Keratinocyte (primary cell): ENCODE measurements around the gene TRIM39. TPM values are rescaled to one million over a fixed set of nuclear protein-coding genes. Genes with fewer than 3 reads are reported as not detected.
A peak's percentile ranks its signal among the peaks of the same experiment; 100 is the strongest.
"Not testable (repeated sequence)": the region's sequence is repeated elsewhere in the genome, so short reads cannot be mapped to it uniquely, and the experiment has no call there.

ENCODE experiments used
- DNase-seq: peaks from one replicate; pipeline ENCODE4 v3.0.0-alpha.2; 2011; ENCODE audit warnings: low read depth, missing footprints, low spot score
- FAIRE-seq: peaks from 2 replicates; lab custom pipeline; 2011; peaks lifted over from hg19 to GRCh38; lab: Jason Lieb, UNC
- H2AFZ ChIP-seq: 2 replicates; pipeline ENCODE4 v1.6.0; 2012; ENCODE audit warnings: low read length, control low read depth, inconsistent platforms; ENCODE audit not compliant: control insufficient read depth
- H3K27ac ChIP-seq: 2 replicates; pipeline ENCODE4 v1.5.1; 2011; ENCODE audit warnings: low read length; ENCODE audit not compliant: control insufficient read depth, insufficient read depth
- H3K27me3 ChIP-seq: 3 replicates; pipeline ENCODE4 v1.6.0; 2011; ENCODE audit warnings: low read length; ENCODE audit not compliant: control insufficient read depth, insufficient read depth; ENCODE audit errors: extremely low read depth
- H3K36me3 ChIP-seq, 2 experiments: 2 replicates in 1 of 2; 3 replicates in 1 of 2; pipeline ENCODE4 v1.5.1; 2011; ENCODE audit warnings: low read length in 2 of 2, mild to moderate bottlenecking in 1 of 2; ENCODE audit not compliant: control insufficient read depth in 2 of 2, insufficient read depth in 2 of 2; ENCODE audit errors: extremely low read depth in 1 of 2
- H3K4me1 ChIP-seq: 3 replicates; pipeline ENCODE4 v1.5.1; 2011; ENCODE audit warnings: low read length; ENCODE audit not compliant: control insufficient read depth, insufficient read depth; ENCODE audit errors: extremely low read depth
- H3K4me2 ChIP-seq: 3 replicates; pipeline ENCODE4 v1.6.0; 2011; ENCODE audit warnings: low read depth, low read length; ENCODE audit not compliant: control insufficient read depth, insufficient read depth; ENCODE audit errors: extremely low read depth
- H3K4me3 ChIP-seq, 3 experiments: fragments of 200-600 bp in 1 of 3; sonication (generic) in 1 of 3; 2 replicates in 2 of 3; 3 replicates in 1 of 3; pipeline ENCODE4 v1.5.1; 2011 to 2016; ENCODE audit warnings: low read length in 3 of 3, mild to moderate bottlenecking in 3 of 3, control low read depth in 2 of 3, inconsistent platforms in 1 of 3, low read depth in 1 of 3, mixed read lengths in 1 of 3, mixed run types in 1 of 3, moderate library complexity in 1 of 3; ENCODE audit not compliant: control insufficient read depth in 2 of 3, insufficient read depth in 2 of 3; ENCODE audit errors: extremely low read depth in 1 of 3
- H3K79me2 ChIP-seq: 2 replicates; pipeline ENCODE4 v1.6.0; 2012; ENCODE audit warnings: low read length; ENCODE audit not compliant: control insufficient read depth, insufficient read depth
- H3K9ac ChIP-seq: 3 replicates; pipeline ENCODE4 v1.6.0; 2011; ENCODE audit warnings: low read length; ENCODE audit not compliant: control insufficient read depth, insufficient read depth; ENCODE audit errors: extremely low read depth
- H3K9me1 ChIP-seq: 3 replicates; pipeline ENCODE4 v1.6.0; 2011; ENCODE audit warnings: low read length; ENCODE audit not compliant: control insufficient read depth, insufficient read depth; ENCODE audit errors: extremely low read depth
- H3K9me3 ChIP-seq: 2 replicates; pipeline ENCODE4 v1.5.1; 2012; ENCODE audit warnings: low read depth, low read length; ENCODE audit not compliant: control insufficient read depth
- H4K20me1 ChIP-seq: 3 replicates; pipeline ENCODE4 v1.6.0; 2011; ENCODE audit warnings: low read length; ENCODE audit not compliant: control insufficient read depth, insufficient read depth; ENCODE audit errors: extremely low read depth
- EZH2 ChIP-seq: IDR thresholded peaks from one replicate; pipeline ENCODE4 v1.6.1; 2012; ENCODE audit warnings: inconsistent platforms, mild to moderate bottlenecking, low read length, moderate library complexity
- dilution Hi-C: fragments of 300-500 bp; cut with MboI; formaldehyde crosslinking; loops from one replicate; pipeline ENCODE4 v1.7.0; 2020; ENCODE audit warnings: low sequenced_read_pairs; ENCODE audit not compliant: extremely low pct_ligation_motif_present
- polyA plus RNA-seq, 5 experiments: library from polyadenylated mRNA; depleted of rRNA in 3 of 5; stranded (reverse) in 3 of 5; stranded (forward) in 1 of 5; unstranded in 1 of 5; fragments of >200 nt; gene quantifications; 1 replicate in 1 of 5; 2 replicates in 3 of 5; 3 replicates in 1 of 5; pipeline versions ENCODE4 v1.2.1 to v1.2.3, GENCODE V29; 2011 to 2012; ENCODE audit warnings: missing spikeins in 2 of 5, low read depth in 1 of 5, low replicate concordance in 1 of 5
- TF ChIP-seq, protein P1 (sequence below), 3 experiments: IDR thresholded peaks in 1 of 3; conservative IDR thresholded peaks in 1 of 3; optimal IDR thresholded peaks in 1 of 3; 2 replicates in 2 of 3; 3 replicates in 1 of 3; pipeline versions ENCODE3 to v1.5.1; 2011; ENCODE audit warnings: low read length in 3 of 3, mild to moderate bottlenecking in 3 of 3, moderate library complexity in 2 of 3, control low read depth in 1 of 3, inconsistent platforms in 1 of 3; ENCODE audit not compliant: insufficient read depth in 2 of 3; ENCODE audit errors: extremely low read depth in 1 of 3

Gene TRIM39
- polyA plus RNA-seq, 1 donor (not counting 4 experiments of a cell fraction or from before 2014, with no cell fraction given) = 7.9 TPM

DNA sequence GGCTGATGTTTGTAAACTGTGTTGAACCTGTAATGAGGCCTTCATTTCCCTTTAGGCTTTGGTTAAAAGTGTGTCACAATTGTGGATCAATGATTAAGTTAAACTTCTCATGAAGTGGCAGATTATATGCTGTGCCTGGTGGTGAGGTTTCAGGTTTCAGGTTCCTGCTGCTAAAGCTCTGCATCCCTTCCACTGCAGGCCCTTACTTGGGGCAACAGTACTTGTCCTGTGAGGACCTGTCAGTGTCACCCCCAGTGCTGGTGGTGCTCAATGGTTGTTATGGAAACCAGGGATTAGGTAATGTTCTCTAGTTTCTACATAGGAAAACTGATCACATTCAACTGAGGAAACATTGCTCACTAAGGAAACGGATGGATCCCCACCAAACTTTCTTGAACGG lies 36.7 kb downstream of the TRIM39 start:
- no peak overlapping the region for H3K9ac ChIP-seq
- H3K27ac ChIP-seq = no peak overlapping the region
- no peak overlapping the region for H2AFZ ChIP-seq
- no peaks in the 10 kb centered on the region for H3K9me3 ChIP-seq
- no peak overlapping the region for H3K4me3 ChIP-seq
- DNase-seq (no peak), FAIRE-seq (no peak)
- H3K27me3 ChIP-seq = peaks cover 45% of the 10 kb centered on the region
- dilution Hi-C loops = no loop called here
- H4K20me1 ChIP-seq = no peaks in the 10 kb centered on the region
- H3K79me2 ChIP-seq = no peaks in the 10 kb centered on the region
- no peak overlapping the region for H3K4me2 ChIP-seq
- H3K9me1 ChIP-seq = no peaks in the 10 kb centered on the region
- H3K36me3 ChIP-seq = no peaks in the 10 kb centered on the region
- no peaks in the 10 kb centered on the region for H3K4me1 ChIP-seq
- TF ChIP-seq EZH2 = no peak
- TF ChIP-seq, protein P1, sequence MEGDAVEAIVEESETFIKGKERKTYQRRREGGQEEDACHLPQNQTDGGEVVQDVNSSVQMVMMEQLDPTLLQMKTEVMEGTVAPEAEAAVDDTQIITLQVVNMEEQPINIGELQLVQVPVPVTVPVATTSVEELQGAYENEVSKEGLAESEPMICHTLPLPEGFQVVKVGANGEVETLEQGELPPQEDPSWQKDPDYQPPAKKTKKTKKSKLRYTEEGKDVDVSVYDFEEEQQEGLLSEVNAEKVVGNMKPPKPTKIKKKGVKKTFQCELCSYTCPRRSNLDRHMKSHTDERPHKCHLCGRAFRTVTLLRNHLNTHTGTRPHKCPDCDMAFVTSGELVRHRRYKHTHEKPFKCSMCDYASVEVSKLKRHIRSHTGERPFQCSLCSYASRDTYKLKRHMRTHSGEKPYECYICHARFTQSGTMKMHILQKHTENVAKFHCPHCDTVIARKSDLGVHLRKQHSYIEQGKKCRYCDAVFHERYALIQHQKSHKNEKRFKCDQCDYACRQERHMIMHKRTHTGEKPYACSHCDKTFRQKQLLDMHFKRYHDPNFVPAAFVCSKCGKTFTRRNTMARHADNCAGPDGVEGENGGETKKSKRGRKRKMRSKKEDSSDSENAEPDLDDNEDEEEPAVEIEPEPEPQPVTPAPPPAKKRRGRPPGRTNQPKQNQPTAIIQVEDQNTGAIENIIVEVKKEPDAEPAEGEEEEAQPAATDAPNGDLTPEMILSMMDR (optimal IDR thresholded peaks at IDR 0.05 in 1 of 3, IDR thresholded peaks at IDR 0.05 in 1 of 3, conservative IDR thresholded peaks at IDR 0.05 in 1 of 3; ENCODE audit: extremely low read depth in 1 of 3, insufficient read depth in 2 of 3, low read length in 3 of 3) = no peak

DNA sequence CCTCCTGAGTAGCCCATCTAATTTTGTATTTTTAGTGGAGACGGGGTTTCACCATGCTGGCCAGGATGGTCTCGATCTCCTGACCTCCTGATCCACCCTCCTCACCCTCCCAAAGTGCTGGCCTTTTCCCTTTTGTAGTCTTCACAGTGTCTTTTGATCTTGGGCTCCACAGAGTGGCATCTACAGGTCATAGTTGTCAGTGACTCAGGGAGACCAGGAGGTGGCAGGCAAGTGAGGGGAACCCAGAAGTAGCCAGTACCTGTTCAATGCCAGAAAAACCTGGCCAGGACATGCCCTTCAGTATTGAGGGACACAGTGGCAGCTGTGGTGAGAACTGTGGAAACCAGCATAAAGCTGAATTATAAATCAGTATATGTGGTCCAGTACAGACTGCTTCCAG lies 37.9 kb downstream of the TRIM39 start:
- H3K27me3 ChIP-seq = peaks cover 36% of the 10 kb centered on the region
- H3K4me1 ChIP-seq = no peaks in the 10 kb centered on the region
- no peak overlapping the region for H3K9ac ChIP-seq
- no peak overlapping the region for H3K4me2 ChIP-seq
- DNase-seq (no peak), FAIRE-seq (no peak)
- no peak overlapping the region for H2AFZ ChIP-seq
- no peak for TF ChIP-seq EZH2
- TF ChIP-seq, protein P1 (optimal IDR thresholded peaks at IDR 0.05 in 1 of 3, IDR thresholded peaks at IDR 0.05 in 1 of 3, conservative IDR thresholded peaks at IDR 0.05 in 1 of 3; ENCODE audit: extremely low read depth in 1 of 3, insufficient read depth in 2 of 3, low read length in 3 of 3) = peak in 2 of 3 experiments; percentile 28 to 36
- H3K9me1 ChIP-seq = no peaks in the 10 kb centered on the region
- H3K36me3 ChIP-seq = no peaks in the 10 kb centered on the region
- H3K9me3 ChIP-seq = no peaks in the 10 kb centered on the region
- no peak overlapping the region for H3K27ac ChIP-seq
- no peaks in the 10 kb centered on the region for H3K79me2 ChIP-seq
- dilution Hi-C loops = no loop called here
- no peaks in the 10 kb centered on the region for H4K20me1 ChIP-seq
- no peak overlapping the region for H3K4me3 ChIP-seq

DNA sequence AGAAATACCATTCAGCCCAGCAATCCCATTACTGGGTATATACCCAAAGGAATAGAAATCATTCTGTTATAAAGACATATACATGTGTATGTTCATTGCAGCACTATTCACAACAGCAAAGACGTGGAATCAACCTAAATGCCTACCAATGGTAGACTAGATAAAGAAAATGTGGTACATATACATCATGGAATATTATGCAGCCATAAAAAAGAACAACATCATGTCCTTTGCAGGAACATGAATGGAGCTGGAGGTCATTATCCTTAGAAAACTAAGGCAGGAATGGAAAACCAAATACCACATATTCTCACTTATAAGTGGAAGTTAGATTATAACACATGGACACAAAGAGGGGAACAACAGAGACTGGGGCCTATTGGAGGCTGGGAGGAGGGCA lies 42.6 kb downstream of the TRIM39 start:
- H3K79me2 ChIP-seq, H3K9me3 ChIP-seq, H3K9me1 ChIP-seq, H3K9ac ChIP-seq, DNase-seq, H3K4me2 ChIP-seq, H4K20me1 ChIP-seq, H3K27ac ChIP-seq, FAIRE-seq, H3K36me3 ChIP-seq, H3K4me3 ChIP-seq, H3K4me1 ChIP-seq, dilution Hi-C loops, H2AFZ ChIP-seq: not testable (repeated sequence)
- H3K27me3 ChIP-seq = peaks cover 18% of the 10 kb centered on the region
